ENCODE measurements around the gene FBLN2.

GRCh38 chr3:13681931-13682330, 133.0 kb downstream of the FBLN2 start:
- TF ChIP-seq CTCF (IDR thresholded peaks at IDR 0.05; ENCODE audit: low read depth, low read length, missing input control) (no peak), RXRA (IDR thresholded peaks at IDR 0.05) (no peak), SP1 (IDR thresholded peaks at IDR 0.05) (no peak), GABPA (IDR thresholded peaks at IDR 0.05 in 1 of 2, conservative IDR thresholded peaks at IDR 0.05 in 1 of 2) (no peak), HNF4A (conservative IDR thresholded peaks at IDR 0.05) (no peak), TAF1 (conservative IDR thresholded peaks at IDR 0.05) (no peak), FOXA2 (IDR thresholded peaks at IDR 0.05) (no peak), YY1 (IDR thresholded peaks at IDR 0.05) (no peak)
- TF ChIP-seq, protein P1, sequence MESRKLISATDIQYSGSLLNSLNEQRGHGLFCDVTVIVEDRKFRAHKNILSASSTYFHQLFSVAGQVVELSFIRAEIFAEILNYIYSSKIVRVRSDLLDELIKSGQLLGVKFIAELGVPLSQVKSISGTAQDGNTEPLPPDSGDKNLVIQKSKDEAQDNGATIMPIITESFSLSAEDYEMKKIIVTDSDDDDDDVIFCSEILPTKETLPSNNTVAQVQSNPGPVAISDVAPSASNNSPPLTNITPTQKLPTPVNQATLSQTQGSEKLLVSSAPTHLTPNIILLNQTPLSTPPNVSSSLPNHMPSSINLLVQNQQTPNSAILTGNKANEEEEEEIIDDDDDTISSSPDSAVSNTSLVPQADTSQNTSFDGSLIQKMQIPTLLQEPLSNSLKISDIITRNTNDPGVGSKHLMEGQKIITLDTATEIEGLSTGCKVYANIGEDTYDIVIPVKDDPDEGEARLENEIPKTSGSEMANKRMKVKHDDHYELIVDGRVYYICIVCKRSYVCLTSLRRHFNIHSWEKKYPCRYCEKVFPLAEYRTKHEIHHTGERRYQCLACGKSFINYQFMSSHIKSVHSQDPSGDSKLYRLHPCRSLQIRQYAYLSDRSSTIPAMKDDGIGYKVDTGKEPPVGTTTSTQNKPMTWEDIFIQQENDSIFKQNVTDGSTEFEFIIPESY (IDR thresholded peaks at IDR 0.05), result no peak
- TF ChIP-seq, protein P2, sequence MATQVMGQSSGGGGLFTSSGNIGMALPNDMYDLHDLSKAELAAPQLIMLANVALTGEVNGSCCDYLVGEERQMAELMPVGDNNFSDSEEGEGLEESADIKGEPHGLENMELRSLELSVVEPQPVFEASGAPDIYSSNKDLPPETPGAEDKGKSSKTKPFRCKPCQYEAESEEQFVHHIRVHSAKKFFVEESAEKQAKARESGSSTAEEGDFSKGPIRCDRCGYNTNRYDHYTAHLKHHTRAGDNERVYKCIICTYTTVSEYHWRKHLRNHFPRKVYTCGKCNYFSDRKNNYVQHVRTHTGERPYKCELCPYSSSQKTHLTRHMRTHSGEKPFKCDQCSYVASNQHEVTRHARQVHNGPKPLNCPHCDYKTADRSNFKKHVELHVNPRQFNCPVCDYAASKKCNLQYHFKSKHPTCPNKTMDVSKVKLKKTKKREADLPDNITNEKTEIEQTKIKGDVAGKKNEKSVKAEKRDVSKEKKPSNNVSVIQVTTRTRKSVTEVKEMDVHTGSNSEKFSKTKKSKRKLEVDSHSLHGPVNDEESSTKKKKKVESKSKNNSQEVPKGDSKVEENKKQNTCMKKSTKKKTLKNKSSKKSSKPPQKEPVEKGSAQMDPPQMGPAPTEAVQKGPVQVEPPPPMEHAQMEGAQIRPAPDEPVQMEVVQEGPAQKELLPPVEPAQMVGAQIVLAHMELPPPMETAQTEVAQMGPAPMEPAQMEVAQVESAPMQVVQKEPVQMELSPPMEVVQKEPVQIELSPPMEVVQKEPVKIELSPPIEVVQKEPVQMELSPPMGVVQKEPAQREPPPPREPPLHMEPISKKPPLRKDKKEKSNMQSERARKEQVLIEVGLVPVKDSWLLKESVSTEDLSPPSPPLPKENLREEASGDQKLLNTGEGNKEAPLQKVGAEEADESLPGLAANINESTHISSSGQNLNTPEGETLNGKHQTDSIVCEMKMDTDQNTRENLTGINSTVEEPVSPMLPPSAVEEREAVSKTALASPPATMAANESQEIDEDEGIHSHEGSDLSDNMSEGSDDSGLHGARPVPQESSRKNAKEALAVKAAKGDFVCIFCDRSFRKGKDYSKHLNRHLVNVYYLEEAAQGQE (IDR thresholded peaks at IDR 0.05), result no peak
- TF ChIP-seq, protein P3, sequence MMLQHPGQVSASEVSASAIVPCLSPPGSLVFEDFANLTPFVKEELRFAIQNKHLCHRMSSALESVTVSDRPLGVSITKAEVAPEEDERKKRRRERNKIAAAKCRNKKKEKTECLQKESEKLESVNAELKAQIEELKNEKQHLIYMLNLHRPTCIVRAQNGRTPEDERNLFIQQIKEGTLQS (IDR thresholded peaks at IDR 0.05), result no peak
